ENCODE data around the gene SCAPER. TPM values are rescaled to one million over a fixed set of nuclear protein-coding genes. Genes with fewer than 3 reads are reported as not detected.
"Not testable (repeated sequence)": the region's sequence is repeated elsewhere in the genome, so short reads cannot be mapped to it uniquely, and the experiment has no call there.

SCAPER gene
- total RNA-seq, 1 donor from 2014 or later: 56.9 TPM

GRCh38 chr15:76553102-76553501 lies 352.0 kb downstream of the SCAPER start:
- Histone ChIP-seq H3K36me3 (ENCODE audit: control insufficient read depth in 3 of 3, insufficient read depth in 3 of 3, low read length in 3 of 3) (no peaks in the 10 kb centered on the region), H3K4me1 (ENCODE audit: control insufficient read depth in 3 of 3, insufficient read depth in 3 of 3, low read length in 3 of 3) (no peaks in the 10 kb centered on the region), H3K9me3 (ENCODE audit: control insufficient read depth in 3 of 3, low read length in 3 of 3) (peaks cover 0 to 2% (median 0%) of the 10 kb centered on the region in 3 donors), H3K27ac (ENCODE audit: low read depth, low read length) (no peak overlapping the region), H3K27me3 (ENCODE audit: control insufficient read depth in 3 of 3, insufficient read depth in 3 of 3, low read length in 3 of 3) (no peaks in the 10 kb centered on the region), H3K9ac (ENCODE audit: low read depth in 1 of 3, low read length in 3 of 3) (no peak overlapping the region), H3K4me3 (ENCODE audit: low read length in 3 of 3) (no peak overlapping the region)

- no peak overlapping the region for H3K9ac ChIP-seq (ENCODE audit: low read depth in 1 of 3, low read length in 3 of 3)
- no peak overlapping the region for H3K27ac ChIP-seq (ENCODE audit: low read depth, low read length)
- no peaks in the 10 kb centered on the region for H3K27me3 ChIP-seq (ENCODE audit: control insufficient read depth in 3 of 3, insufficient read depth in 3 of 3, low read length in 3 of 3)
- H3K4me3 ChIP-seq (ENCODE audit: low read length in 3 of 3): no peak overlapping the region
- no peaks in the 10 kb centered on the region for H3K36me3 ChIP-seq (ENCODE audit: control insufficient read depth in 3 of 3, insufficient read depth in 3 of 3, low read length in 3 of 3)
- H3K9me3 ChIP-seq (ENCODE audit: control insufficient read depth in 3 of 3, low read length in 3 of 3): peaks cover 0 to 2% (median 0%) of the 10 kb centered on the region in 3 donors
- H3K4me1 ChIP-seq (ENCODE audit: control insufficient read depth in 3 of 3, insufficient read depth in 3 of 3, low read length in 3 of 3): no peaks in the 10 kb centered on the region
These were observed 358.3 kb downstream of the SCAPER start for GRCh38 chr15:76546805-76547204.

GRCh38 chr15:76533995-76534394 lies 371.1 kb downstream of the SCAPER start:
- Histone ChIP-seq H3K27me3 (ENCODE audit: control insufficient read depth in 3 of 3, insufficient read depth in 3 of 3, low read length in 3 of 3) (no peaks in the 10 kb centered on the region), H3K4me1 (ENCODE audit: control insufficient read depth in 3 of 3, insufficient read depth in 3 of 3, low read length in 3 of 3) (no peaks in the 10 kb centered on the region), H3K9me3 (ENCODE audit: control insufficient read depth in 3 of 3, low read length in 3 of 3) (no peaks in the 10 kb centered on the region), H3K27ac (ENCODE audit: low read depth, low read length) (no peak overlapping the region), H3K4me3 (ENCODE audit: low read length in 3 of 3) (no peak overlapping the region), H3K9ac (ENCODE audit: low read depth in 1 of 3, low read length in 3 of 3) (no peak overlapping the region), H3K36me3 (ENCODE audit: control insufficient read depth in 3 of 3, insufficient read depth in 3 of 3, low read length in 3 of 3) (no peaks in the 10 kb centered on the region)

- no peaks in the 10 kb centered on the region for H3K36me3 ChIP-seq (ENCODE audit: control insufficient read depth in 3 of 3, insufficient read depth in 3 of 3, low read length in 3 of 3)
- H3K9ac ChIP-seq (ENCODE audit: low read depth in 1 of 3, low read length in 3 of 3): no peak overlapping the region
- H3K4me1 ChIP-seq (ENCODE audit: control insufficient read depth in 3 of 3, insufficient read depth in 3 of 3, low read length in 3 of 3): no peaks in the 10 kb centered on the region
- no peaks in the 10 kb centered on the region for H3K9me3 ChIP-seq (ENCODE audit: control insufficient read depth in 3 of 3, low read length in 3 of 3)
- no peaks in the 10 kb centered on the region for H3K27me3 ChIP-seq (ENCODE audit: control insufficient read depth in 3 of 3, insufficient read depth in 3 of 3, low read length in 3 of 3)
- no peak overlapping the region for H3K27ac ChIP-seq (ENCODE audit: low read depth, low read length)
- no peak overlapping the region for H3K4me3 ChIP-seq (ENCODE audit: low read length in 3 of 3)
These were observed 371.9 kb downstream of the SCAPER start for GRCh38 chr15:76533060-76533820.

GRCh38 chr15:76529911-76530310 lies 375.2 kb downstream of the SCAPER start:
- H3K27me3 ChIP-seq (ENCODE audit: control insufficient read depth in 3 of 3, insufficient read depth in 3 of 3, low read length in 3 of 3): no peaks in the 10 kb centered on the region
- H3K27ac ChIP-seq (ENCODE audit: low read depth, low read length): no peak overlapping the region
- no peaks in the 10 kb centered on the region for H3K9me3 ChIP-seq (ENCODE audit: control insufficient read depth in 3 of 3, low read length in 3 of 3)
- H3K9ac ChIP-seq (ENCODE audit: low read depth in 1 of 3, low read length in 3 of 3): no peak overlapping the region
- H3K4me3 ChIP-seq (ENCODE audit: low read length in 3 of 3): no peak overlapping the region
- no peaks in the 10 kb centered on the region for H3K36me3 ChIP-seq (ENCODE audit: control insufficient read depth in 3 of 3, insufficient read depth in 3 of 3, low read length in 3 of 3)
- no peaks in the 10 kb centered on the region for H3K4me1 ChIP-seq (ENCODE audit: control insufficient read depth in 3 of 3, insufficient read depth in 3 of 3, low read length in 3 of 3)

- H3K4me3 ChIP-seq (ENCODE audit: low read length in 3 of 3): no peak overlapping the region
- no peaks in the 10 kb centered on the region for H3K27me3 ChIP-seq (ENCODE audit: control insufficient read depth in 3 of 3, insufficient read depth in 3 of 3, low read length in 3 of 3)
- no peak overlapping the region for H3K9ac ChIP-seq (ENCODE audit: low read depth in 1 of 3, low read length in 3 of 3)
These were observed 379.0 kb downstream of the SCAPER start for GRCh38 chr15:76526111-76526510.

GRCh38 chr15:76517910-76518309 lies 387.2 kb downstream of the SCAPER start:
- Histone ChIP-seq H3K9me3 (ENCODE audit: control insufficient read depth in 3 of 3, low read length in 3 of 3) (no peaks in the 10 kb centered on the region), H3K36me3 (ENCODE audit: control insufficient read depth in 3 of 3, insufficient read depth in 3 of 3, low read length in 3 of 3) (no peaks in the 10 kb centered on the region)

More at GRCh38 chr15:76526111-76526510, 379.0 kb downstream of the SCAPER start:
- Histone ChIP-seq H3K4me1 (ENCODE audit: control insufficient read depth in 3 of 3, insufficient read depth in 3 of 3, low read length in 3 of 3) (no peaks in the 10 kb centered on the region), H3K9me3 (ENCODE audit: control insufficient read depth in 3 of 3, low read length in 3 of 3) (no peaks in the 10 kb centered on the region), H3K36me3 (ENCODE audit: control insufficient read depth in 3 of 3, insufficient read depth in 3 of 3, low read length in 3 of 3) (no peaks in the 10 kb centered on the region), H3K27ac (ENCODE audit: low read depth, low read length) (no peak overlapping the region)

GRCh38 chr15:76514282-76514681 lies 390.9 kb downstream of the SCAPER start:
- H3K27ac ChIP-seq (ENCODE audit: low read depth, low read length): no peak overlapping the region
- H3K9me3 ChIP-seq (ENCODE audit: control insufficient read depth in 3 of 3, low read length in 3 of 3): no peaks in the 10 kb centered on the region
- no peaks in the 10 kb centered on the region for H3K27me3 ChIP-seq (ENCODE audit: control insufficient read depth in 3 of 3, insufficient read depth in 3 of 3, low read length in 3 of 3)
- no peaks in the 10 kb centered on the region for H3K36me3 ChIP-seq (ENCODE audit: control insufficient read depth in 3 of 3, insufficient read depth in 3 of 3, low read length in 3 of 3)
- no peaks in the 10 kb centered on the region for H3K4me1 ChIP-seq (ENCODE audit: control insufficient read depth in 3 of 3, insufficient read depth in 3 of 3, low read length in 3 of 3)
- H3K4me3 ChIP-seq (ENCODE audit: low read length in 3 of 3): no peak overlapping the region
- no peak overlapping the region for H3K9ac ChIP-seq (ENCODE audit: low read depth in 1 of 3, low read length in 3 of 3)

More at GRCh38 chr15:76517910-76518309, 387.2 kb downstream of the SCAPER start:
- no peak overlapping the region for H3K4me3 ChIP-seq (ENCODE audit: low read length in 3 of 3)
- no peaks in the 10 kb centered on the region for H3K4me1 ChIP-seq (ENCODE audit: control insufficient read depth in 3 of 3, insufficient read depth in 3 of 3, low read length in 3 of 3)
- H3K27me3 ChIP-seq (ENCODE audit: control insufficient read depth in 3 of 3, insufficient read depth in 3 of 3, low read length in 3 of 3): no peaks in the 10 kb centered on the region
- H3K9ac ChIP-seq (ENCODE audit: low read depth in 1 of 3, low read length in 3 of 3): no peak overlapping the region
- no peak overlapping the region for H3K27ac ChIP-seq (ENCODE audit: low read depth, low read length)

GRCh38 chr15:76512971-76513370 lies 392.2 kb downstream of the SCAPER start:
- Histone ChIP-seq H3K27me3 (ENCODE audit: control insufficient read depth in 3 of 3, insufficient read depth in 3 of 3, low read length in 3 of 3) (no peaks in the 10 kb centered on the region), H3K4me3 (ENCODE audit: low read length in 3 of 3) (no peak overlapping the region), H3K36me3 (ENCODE audit: control insufficient read depth in 3 of 3, insufficient read depth in 3 of 3, low read length in 3 of 3) (no peaks in the 10 kb centered on the region), H3K9me3 (ENCODE audit: control insufficient read depth in 3 of 3, low read length in 3 of 3) (no peaks in the 10 kb centered on the region), H3K4me1 (ENCODE audit: control insufficient read depth in 3 of 3, insufficient read depth in 3 of 3, low read length in 3 of 3) (no peaks in the 10 kb centered on the region), H3K27ac (ENCODE audit: low read depth, low read length) (no peak overlapping the region), H3K9ac (ENCODE audit: low read depth in 1 of 3, low read length in 3 of 3) (no peak overlapping the region)

- H3K27me3 ChIP-seq (ENCODE audit: control insufficient read depth in 3 of 3, insufficient read depth in 3 of 3, low read length in 3 of 3); H3K9ac ChIP-seq (ENCODE audit: low read depth in 1 of 3, low read length in 3 of 3); H3K4me3 ChIP-seq (ENCODE audit: low read length in 3 of 3); H3K9me3 ChIP-seq (ENCODE audit: control insufficient read depth in 3 of 3, low read length in 3 of 3); H3K4me1 ChIP-seq (ENCODE audit: control insufficient read depth in 3 of 3, insufficient read depth in 3 of 3, low read length in 3 of 3); H3K36me3 ChIP-seq (ENCODE audit: control insufficient read depth in 3 of 3, insufficient read depth in 3 of 3, low read length in 3 of 3); H3K27ac ChIP-seq (ENCODE audit: low read depth, low read length): not testable (repeated sequence)
These were observed 394.5 kb downstream of the SCAPER start for GRCh38 chr15:76510663-76511062.
